K562 (cell line): ENCODE measurements around the gene TNIK. TPM values are rescaled to one million over a fixed set of nuclear protein-coding genes. Genes with fewer than 3 reads are reported as not detected.
A peak's percentile ranks its signal among the peaks of the same experiment; 100 is the strongest.

Experiments used
- AFF1 ChIP-seq, 2 experiments: fragments of 450-650 bp; IDR thresholded peaks; 2 replicates each; pipeline ENCODE4 v1.6.1; 2018; ENCODE audit warnings: mild to moderate bottlenecking in 2 of 2, low read depth in 1 of 2; ENCODE audit not compliant: partially characterized antibody in 2 of 2
- ATF3 ChIP-seq, 2 experiments: fragments of 450-650 bp in 1 of 2; sonication (generic) in 1 of 2; formaldehyde crosslinking in 1 of 2; IDR thresholded peaks in 1 of 2; conservative IDR thresholded peaks in 1 of 2; 2 replicates each; pipeline versions ENCODE4 v1.6.1 to v1.8.1; 2016 to 2023; ENCODE audit warnings: mild to moderate bottlenecking in 2 of 2, moderate library complexity in 2 of 2, inconsistent platforms in 1 of 2, missing genetic modification reagents in 1 of 2
- BRD4 ChIP-seq: fragments of 200-600 bp; sonication (generic); IDR thresholded peaks from 2 replicates; pipeline ENCODE4 v1.6.1; 2017; ENCODE audit warnings: inconsistent platforms
- E2F8 ChIP-seq: fragments of 450-650 bp; IDR thresholded peaks from 2 replicates; pipeline ENCODE4 v1.7.1; 2018; ENCODE audit warnings: mild to moderate bottlenecking, low read depth; ENCODE audit not compliant: partially characterized antibody
- E4F1 ChIP-seq: fragments of 250-450 bp; sonication (Bioruptor Pico); IDR thresholded peaks from 2 replicates; pipeline ENCODE4 v1.5.0; 2021; ENCODE audit warnings: mild to moderate bottlenecking, borderline replicate concordance
- MEF2D ChIP-seq: conservative IDR thresholded peaks from 2 replicates; pipeline ENCODE4 v1.6.1; 2016; ENCODE audit warnings: low read depth, missing genetic modification characterization, missing compliant biosample characterization
- SIRT6 ChIP-seq: IDR thresholded peaks from one replicate; pipeline ENCODE4 v1.6.1; 2012; ENCODE audit warnings: low read depth, mild to moderate bottlenecking, control low read depth, inconsistent platforms, low read length, moderate library complexity
- STAT5A ChIP-seq: IDR thresholded peaks from 2 replicates; pipeline ENCODE4 v1.6.1; 2012; ENCODE audit warnings: low read length, inconsistent platforms, borderline replicate concordance
- ZNF197 ChIP-seq: fragments of 200-800 bp; sonication (Bioruptor generic); IDR thresholded peaks from 2 replicates; pipeline ENCODE4 v1.6.1; 2016; ENCODE audit warnings: low read depth, missing genetic modification characterization, missing compliant biosample characterization
- ZNF253 ChIP-seq: fragments of 250-450 bp; sonication (Bioruptor Pico); conservative IDR thresholded peaks from 2 replicates; pipeline ENCODE4 v1.6.1; 2021; ENCODE audit warnings: mild to moderate bottlenecking
- ZNF639 ChIP-seq, 2 experiments: fragments of 200-800 bp in 1 of 2; sonication (Bioruptor generic) in 1 of 2; sonication (generic) in 1 of 2; formaldehyde crosslinking in 1 of 2; IDR thresholded peaks in 1 of 2; conservative IDR thresholded peaks in 1 of 2; 2 replicates each; pipeline versions ENCODE4 v1.5.0 to v1.6.1; 2016 to 2020; ENCODE audit warnings: missing compliant biosample characterization in 1 of 2, missing genetic modification characterization in 1 of 2, missing genetic modification reagents in 1 of 2
- ZNF668 ChIP-seq: fragments of 250-450 bp; sonication (Bioruptor Pico); IDR thresholded peaks from 2 replicates; pipeline ENCODE4 v1.8.0; 2022; ENCODE audit warnings: mild to moderate bottlenecking, inconsistent platforms
- polyA plus RNA-seq, 8 experiments: library from polyadenylated mRNA; depleted of rRNA in 4 of 8; stranded (reverse) in 5 of 8; unstranded in 3 of 8; fragments of >200 nt; fragmentation: Nextera tagmentation in 2 of 8; fragmentation: Illumina TruSeq in 1 of 8; extraction: Ambion mirVana in 2 of 8; extraction: Trizol in 1 of 8; gene quantifications; 2 replicates each; pipeline versions ENCODE4 v1.2.1 to v1.2.3, GENCODE V29; 2011 to 2014; ENCODE audit warnings: inconsistent platforms in 1 of 8, missing spikeins in 1 of 8
- total RNA-seq, 7 experiments: library from RNA; depleted of rRNA in 6 of 7; stranded (reverse); fragments of >200 nt in 6 of 7; fragmentation: Illumina TruSeq in 2 of 7; extraction: Trizol in 2 of 7; gene quantifications; 2 replicates each; pipeline versions ENCODE4 v1.2.1 to v1.2.3, GENCODE V29; 2011 to 2021; ENCODE audit warnings: low replicate concordance in 1 of 7

Gene TNIK
- total and polyA plus RNA-seq, 9 of the 15 experiments (the other 6 are each of a cell fraction or from before 2014, with no cell fraction given): 6.6 to 39.0 (median 24.7) TPM

GRCh38 chr3:171183042-171183441, 277.2 kb downstream of the TNIK start (continued):
- TF ChIP-seq ZNF639 (CRISPR knock-in tag; conservative IDR thresholded peaks at IDR 0.05 in 1 of 2, IDR thresholded peaks at IDR 0.05 in 1 of 2): 0 out of 4 replicates have a peak, but pooled peaks of 1 of the 2 experiments have one; percentile 37
- peak; percentile 48 for TF ChIP-seq E2F8
- TF ChIP-seq ZNF668 (CRISPR knock-in tag): 0 out of 2 replicates have a peak, but pooled peaks have one; percentile 19
- TF ChIP-seq STAT5A: peak; percentile 83
- TF ChIP-seq AFF1 (IDR thresholded peaks at IDR 0.05; ENCODE audit: low read depth in 1 of 2, partially characterized antibody in 2 of 2): peak in 1 of 2 experiments; percentile 62
- no peak for TF ChIP-seq E4F1
- no peak for TF ChIP-seq ATF3 (IDR thresholded peaks at IDR 0.05)
- no peak for TF ChIP-seq ATF3 (CRISPR knock-in tag; conservative IDR thresholded peaks at IDR 0.05)
- no peak for TF ChIP-seq SIRT6
- TF ChIP-seq BRD4: no peak
- TF ChIP-seq ZNF253 (CRISPR knock-in tag): no peak
- peak; percentile 70; the same call in 1 of the 2 replicates for TF ChIP-seq MEF2D
- TF ChIP-seq ZNF197 (CRISPR knock-in tag): 0 out of 2 replicates have a peak, but pooled peaks have one; percentile 39
